Prostate gland (tissue), 2 donors: ENCODE data around the gene FREM2. TPM values are rescaled to one million over a fixed set of nuclear protein-coding genes. Genes with fewer than 3 reads are reported as not detected.

Experiments used
- DNase-seq: peaks from one replicate; pipeline ENCODE4 v3.0.0-alpha.2; 2019; ENCODE audit warnings: low spot score
- H3K27ac ChIP-seq, 2 donors: fragments of 200-600 bp; sonication (generic); 2 replicates each; pipeline ENCODE4 v1.5.1; 2017 to 2019
- H3K27me3 ChIP-seq: fragments of 200-600 bp; sonication (generic); replicated peaks from 2 replicates; pipeline ENCODE4 v1.5.1; 2019; ENCODE audit not compliant: insufficient read depth
- H3K36me3 ChIP-seq, 2 donors: fragments of 200-600 bp; sonication (generic); 1 replicate in 1 of 2; 2 replicates in 1 of 2; pipeline versions ENCODE4 v1.5.1 to v1.8.1; 2017 to 2019
- H3K4me1 ChIP-seq: fragments of 200-600 bp; sonication (generic); replicated peaks from 2 replicates; pipeline ENCODE4 v1.5.1; 2019
- H3K4me3 ChIP-seq, 2 donors: fragments of 200-600 bp; sonication (generic); 2 replicates each; pipeline ENCODE4 v1.5.1; 2017 to 2019
- H3K9me3 ChIP-seq: fragments of 200-600 bp; sonication (generic); 2 replicates; pipeline ENCODE4 v1.5.1; 2017
- CTCF ChIP-seq, 4 experiments: fragments of 200-600 bp in 2 of 4; fragments of 450-650 bp in 2 of 4; sonication (generic) in 2 of 4; IDR thresholded peaks; 1 replicate in 3 of 4; 2 replicates in 1 of 4; pipeline ENCODE4 v1.5.1; 2016 to 2019; ENCODE audit warnings: antibody characterized with exemption in 4 of 4, mild to moderate bottlenecking in 2 of 4, moderate library complexity in 2 of 4
- POLR2A ChIP-seq: fragments of 450-650 bp; IDR thresholded peaks from one replicate; pipeline ENCODE4 v1.6.1; 2016; ENCODE audit warnings: antibody characterized with exemption, mild to moderate bottlenecking
- POLR2AphosphoS5 ChIP-seq: sonication (generic); formaldehyde crosslinking; IDR thresholded peaks from one replicate; pipeline ENCODE4 v1.6.1; 2017; ENCODE audit warnings: antibody characterized with exemption
- WGBS: methylation state at CpG from one replicate; pipeline ENCODE4 v1.1.5; 2018; 5-methylcytosine and 5-hydroxymethylcytosine counted together
- intact Hi-C: fragments of 100-400 bp; cut with DNase I; formaldehyde crosslinking; loops from one replicate; pipeline ENCODE4 v1.14.2; 2022
- total RNA-seq, 2 donors: library from RNA; depleted of rRNA; stranded (reverse); fragments of >200 nt; gene quantifications; one replicate each; pipeline ENCODE4 v1.1.0, GENCODE V29; 2016

Gene FREM2
- total RNA-seq, 2 donors from 2014 or later, result 3.1 to 5.9 TPM

- no peak overlapping the region for H3K4me3 ChIP-seq
- no peaks in the 10 kb centered on the region for H3K36me3 ChIP-seq
- WGBS, result 13% methylated on average over 2 of the region's 2 CpGs
- TF ChIP-seq CTCF (IDR thresholded peaks at IDR 0.05), result no peak
- TF ChIP-seq POLR2AphosphoS5, result peak; percentile 30
- no peaks in the 10 kb centered on the region for H3K27me3 ChIP-seq
- no peaks in the 10 kb centered on the region for H3K9me3 ChIP-seq
- intact Hi-C loops, result no loop called here
- no peaks in the 10 kb centered on the region for H3K4me1 ChIP-seq
- H3K27ac ChIP-seq, result no peak overlapping the region
- peak; percentile 54 for DNase-seq
Measured at GRCh38 chr13:38693641-38694040, 6.8 kb downstream of the FREM2 start.

GRCh38 chr13:38697197-38697596 is 10.3 kb downstream of the FREM2 start:
- no peak for TF ChIP-seq POLR2A
- no peak for TF ChIP-seq CTCF (IDR thresholded peaks at IDR 0.05)
- no peak for TF ChIP-seq POLR2AphosphoS5
- 88% methylated on average over 1 of the region's 1 CpG for WGBS
- no peak overlapping the region for H3K27ac ChIP-seq
- no peaks in the 10 kb centered on the region for H3K36me3 ChIP-seq
- no peak for DNase-seq
- H3K27me3 ChIP-seq, result no peaks in the 10 kb centered on the region
- H3K4me3 ChIP-seq, result no peak overlapping the region
- H3K4me1 ChIP-seq, result no peaks in the 10 kb centered on the region
- intact Hi-C loops, result no loop called here
- no peaks in the 10 kb centered on the region for H3K9me3 ChIP-seq

GRCh38 chr13:38697628-38698333 is 10.9 kb downstream of the FREM2 start:
- TF ChIP-seq POLR2A (no peak), CTCF (IDR thresholded peaks at IDR 0.05) (no peak), POLR2AphosphoS5 (no peak)
- 86% methylated on average over 2 of the region's 2 CpGs for WGBS
- intact Hi-C loops, result no loop called here

GRCh38 chr13:38700051-38700450 is 13.2 kb downstream of the FREM2 start:
- intact Hi-C loops, result no loop called here
- no peak overlapping the region for H3K4me3 ChIP-seq
- H3K27me3 ChIP-seq, result no peaks in the 10 kb centered on the region
- 91% methylated on average over 2 of the region's 2 CpGs for WGBS
- DNase-seq, result no peak
- H3K4me1 ChIP-seq, result no peaks in the 10 kb centered on the region
- H3K27ac ChIP-seq, result no peak overlapping the region
- H3K9me3 ChIP-seq, result no peaks in the 10 kb centered on the region
- no peak for TF ChIP-seq POLR2AphosphoS5
- no peak for TF ChIP-seq CTCF (IDR thresholded peaks at IDR 0.05)
- TF ChIP-seq POLR2A, result no peak
- no peaks in the 10 kb centered on the region for H3K36me3 ChIP-seq

More at GRCh38 chr13:38697628-38698333, 10.9 kb downstream of the FREM2 start:
- Histone ChIP-seq H3K27me3 (no peaks in the 10 kb centered on the region), H3K9me3 (no peaks in the 10 kb centered on the region), H3K4me3 (no peak overlapping the region), H3K36me3 (no peaks in the 10 kb centered on the region), H3K27ac (no peak overlapping the region), H3K4me1 (no peaks in the 10 kb centered on the region)
- no peak for DNase-seq

- Histone ChIP-seq H3K4me3 (no peak overlapping the region), H3K9me3 (no peaks in the 10 kb centered on the region), H3K36me3 (no peaks in the 10 kb centered on the region), H3K4me1 (no peaks in the 10 kb centered on the region), H3K27ac (no peak overlapping the region), H3K27me3 (no peaks in the 10 kb centered on the region)
- intact Hi-C loops, result no loop called here
- TF ChIP-seq POLR2A (no peak), CTCF (IDR thresholded peaks at IDR 0.05) (no peak), POLR2AphosphoS5 (no peak)
- WGBS, result 26% methylated on average over 2 of the region's 2 CpGs
- no peak for DNase-seq
Measured at GRCh38 chr13:38702669-38703068, 15.8 kb downstream of the FREM2 start.
